GM12878 (cell line): ENCODE data around the gene SSBP1. TPM values are rescaled to one million over a fixed set of nuclear protein-coding genes. Genes with fewer than 3 reads are reported as not detected.

ENCODE experiments used
- ATAC-seq: fragments of 200-7000 bp; cut with Tn5 transposase; 3 replicates; pipeline ENCODE4 v1.9.1; 2020; ENCODE audit warnings: mild to moderate bottlenecking, moderate library complexity
- BruUV-seq: library from RNA; stranded (reverse); fragments of 400-500 nt; replicated peaks from 2 replicates; lab custom pipeline; 2021; lab: Mats Ljungman, UMichigan
- CTCF ChIA-PET: fragments of 300-600 bp; sonication (Branson Sonifier 250); formaldehyde crosslinking; extraction: SDS; loops from one replicate; lab custom pipeline; 2021; ENCODE audit warnings: inconsistent platforms; lab: Yijun Ruan, JAX
- POLR2A ChIA-PET: fragments of 350-600 bp; formaldehyde crosslinking; extraction: SDS; loops from one replicate; lab custom pipeline; 2021; ENCODE audit warnings: inconsistent platforms; lab: Charles Lee
- RAD21 ChIA-PET: fragments of 300-600 bp; sonication (Branson Sonifier 250); formaldehyde crosslinking; loops from one replicate; lab custom pipeline; 2023; ENCODE audit warnings: antibody characterized with exemption; ENCODE audit not compliant: unreplicated experiment; lab: Charles Lee
- SMC1A ChIA-PET: fragments of 300-600 bp; sonication (Branson Sonifier 250); formaldehyde crosslinking; loops from one replicate; lab custom pipeline; 2023; ENCODE audit not compliant: unreplicated experiment, uncharacterized antibody; lab: Charles Lee
- DNase-seq: peaks from one replicate; pipeline ENCODE4 v3.0.0-alpha.2; 2011; ENCODE audit warnings: low read depth, low spot score
- FAIRE-seq: peaks from 3 replicates; lab custom pipeline; 2011; peaks lifted over from hg19 to GRCh38; lab: Jason Lieb, UNC
- H2AFZ ChIP-seq: 2 replicates; pipeline ENCODE4 v1.6.0; 2011; ENCODE audit warnings: low read depth, low read length, control low read depth; ENCODE audit not compliant: control insufficient read depth
- H3K27ac ChIP-seq: 2 replicates; pipeline ENCODE4 v1.5.1; 2011; ENCODE audit warnings: control low read depth; ENCODE audit not compliant: control insufficient read depth, insufficient read depth
- H3K27me3 ChIP-seq, 2 experiments: replicated peaks in 1 of 2; 2 replicates each; pipeline versions ENCODE4 v1.6.0 to v1.6.1; 2011; ENCODE audit warnings: low read length in 1 of 2; ENCODE audit not compliant: control insufficient read depth in 2 of 2, insufficient read depth in 2 of 2
- H3K36me3 ChIP-seq, 2 experiments: 2 replicates each; pipeline ENCODE4 v1.5.1; 2011; ENCODE audit warnings: low read length in 1 of 2; ENCODE audit not compliant: control insufficient read depth in 2 of 2, insufficient read depth in 2 of 2
- H3K4me1 ChIP-seq: 2 replicates; pipeline ENCODE4 v1.6.1; 2011; ENCODE audit warnings: mild to moderate bottlenecking, low read length, moderate library complexity, mixed read lengths; ENCODE audit not compliant: control insufficient read depth, insufficient read depth
- H3K4me2 ChIP-seq: 2 replicates; pipeline ENCODE4 v1.6.0; 2011; ENCODE audit warnings: control low read depth; ENCODE audit not compliant: control insufficient read depth, insufficient read depth
- H3K4me3 ChIP-seq: fragments of 200-600 bp; sonication (generic); 2 replicates; pipeline ENCODE4 v1.5.1; 2016
- H3K79me2 ChIP-seq: 2 replicates; pipeline ENCODE4 v1.6.0; 2011; ENCODE audit warnings: low read length; ENCODE audit not compliant: control insufficient read depth, insufficient read depth
- H3K9ac ChIP-seq: 2 replicates; pipeline ENCODE4 v1.8.0; 2011; ENCODE audit warnings: low read length, control low read depth, mixed read lengths; ENCODE audit not compliant: control insufficient read depth, insufficient read depth
- H3K9me3 ChIP-seq: replicated peaks from 3 replicates; pipeline ENCODE4 v1.5.1; 2011; ENCODE audit warnings: mild to moderate bottlenecking, low read length; ENCODE audit not compliant: control insufficient read depth, insufficient read depth
- H4K20me1 ChIP-seq: 2 replicates; pipeline ENCODE4 v1.6.0; 2011; ENCODE audit not compliant: control insufficient read depth, insufficient read depth
- ATF2 ChIP-seq: IDR thresholded peaks from 2 replicates; pipeline ENCODE4 v1.6.1; 2012; ENCODE audit warnings: low read length, inconsistent platforms
- CBFB ChIP-seq: IDR thresholded peaks from 2 replicates; pipeline ENCODE4 v1.6.1; 2016; ENCODE audit warnings: antibody characterized with exemption, low read depth
- EP300 ChIP-seq, 2 experiments: fragments of 150-350 bp in 1 of 2; IDR thresholded peaks; 2 replicates each; pipeline ENCODE4 v1.6.1; 2011 to 2012; ENCODE audit warnings: low read depth in 2 of 2, low read length in 2 of 2, borderline replicate concordance in 1 of 2, improper control_type of control experiment in 1 of 2, inconsistent platforms in 1 of 2; ENCODE audit not compliant: control insufficient read depth in 1 of 2
- FOS ChIP-seq: IDR thresholded peaks from 3 replicates; pipeline ENCODE4 v1.6.1; 2011; ENCODE audit warnings: borderline replicate concordance; ENCODE audit not compliant: insufficient read length; ENCODE audit errors: extremely low read depth
- HSF1 ChIP-seq: fragments of 150-350 bp; IDR thresholded peaks from 2 replicates; pipeline ENCODE4 v1.6.1; 2014; ENCODE audit warnings: mild to moderate bottlenecking, low read depth, low read length
- IKZF1 ChIP-seq: fragments of 450-650 bp; conservative IDR thresholded peaks from 2 replicates; pipeline ENCODE4 v1.6.1; 2017; ENCODE audit warnings: antibody characterized with exemption, mild to moderate bottlenecking
- IKZF2 ChIP-seq, 2 experiments: fragments of 450-650 bp; IDR thresholded peaks; 2 replicates each; pipeline ENCODE4 v1.6.1; 2017; ENCODE audit warnings: mild to moderate bottlenecking in 2 of 2, moderate library complexity in 2 of 2
- IRF3 ChIP-seq: fragments of 450-650 bp; IDR thresholded peaks from 2 replicates; pipeline ENCODE4 v1.6.1; 2014; ENCODE audit warnings: mild to moderate bottlenecking
- SP1 ChIP-seq: IDR thresholded peaks from one replicate; pipeline ENCODE4 v1.6.1; 2011; ENCODE audit warnings: low read depth, low read length
- WGBS: methylation state at CpG from one replicate; pipeline ENCODE4 v1.1.6; 2016; ENCODE audit warnings: low lambda C conversion rate; ENCODE audit not compliant: insufficient replicate concordance, insufficient coverage; ENCODE audit errors: missing lambda C conversion rate; 5-methylcytosine and 5-hydroxymethylcytosine counted together
- in situ Hi-C: fragments of 300-500 bp; cut with MboI; formaldehyde crosslinking; loops from 9 replicates; pipeline ENCODE4 v1.14.3; 2018; ENCODE audit warnings: mixed read lengths
- intact Hi-C: fragments of 100-400 bp; cut with micrococcal nuclease; formaldehyde crosslinking; loops from one replicate; pipeline ENCODE4 v1.14.2; 2022; ENCODE audit not compliant: unreplicated experiment
- polyA plus RNA-seq, 11 experiments: library from polyadenylated mRNA; depleted of rRNA in 4 of 11; unstranded in 6 of 11; stranded (reverse) in 5 of 11; fragments of >200 nt; fragmentation: Nextera tagmentation in 4 of 11; fragmentation: Illumina TruSeq in 1 of 11; extraction: Ambion mirVana in 4 of 11; extraction: Trizol in 1 of 11; gene quantifications; 1 replicate in 1 of 11; 2 replicates in 10 of 11; pipeline versions ENCODE4 v1.2.1 to v1.2.3, GENCODE V29; 2011 to 2016; ENCODE audit warnings: inconsistent platforms in 2 of 11, missing spikeins in 2 of 11, low read depth in 1 of 11
- total RNA-seq, 4 experiments: library from RNA; depleted of rRNA in 3 of 4; stranded (reverse); fragments of >200 nt in 3 of 4; fragmentation: Illumina TruSeq in 1 of 4; extraction: Trizol in 1 of 4; gene quantifications; 2 replicates each; pipeline versions ENCODE4 v1.2.1 to v1.2.3, GENCODE V29; 2013 to 2021

SSBP1 gene
- total and polyA plus RNA-seq, 10 of the 15 experiments (the other 5 are each of a cell fraction or from before 2014, with no cell fraction given): 191 to 998 (median 418) TPM

- no peaks in the 10 kb centered on the region for H3K36me3 ChIP-seq
- ChIA-PET POLR2A (interaction anchor here (0.5 to 0.8 kb wide), 5 partner anchors 17 to 685 kb away, joined by 3 to 8 read pairs (median 4); partner anchors contain the start of genes MRPS33 and SSBP1), SMC1A (interaction anchor here (1.0 to 2.2 kb wide), 7 partner anchors 11 to 54 kb away, joined by 3 to 9 read pairs (median 3); no protein-coding TSS in a partner anchor), CTCF (interaction anchor here (0.6 to 4.2 kb wide), 8 partner anchors 10 to 91 kb away, joined by 3 to 36 read pairs (median 5); partner anchors contain the start of gene SSBP1), RAD21 (interaction anchor here (1.0 to 3.7 kb wide), 4 partner anchors 10 to 52 kb away, joined by 4 to 16 read pairs (median 4); no protein-coding TSS in a partner anchor)
- 0 out of 2 replicates have a peak, but pooled peaks have one; percentile 10 for TF ChIP-seq IKZF1
- 0 out of 4 replicates have a peak, but pooled peaks of 1 of the 2 experiments have one; percentile 34 for TF ChIP-seq IKZF2 (IDR thresholded peaks at IDR 0.05)
- TF ChIP-seq FOS: no peak
- no peak for DNase-seq
- H3K79me2 ChIP-seq: peaks cover 23% of the 10 kb centered on the region
- in situ Hi-C loops (no loop called here), intact Hi-C loops (loop anchor here (2.0 kb wide), 1 partner anchor 38 kb away; the partner anchor contains the start of gene SSBP1)
- FAIRE-seq: no peak
- no peak overlapping the region for H3K27ac ChIP-seq
- peak overlapping the region; percentile 72 for H3K4me2 ChIP-seq
- H3K4me3 ChIP-seq: peak overlapping the region; percentile 97
- peaks cover 0 to 2% of the 10 kb centered on the region in 2 experiments; a peak in 1 of 4 replicates for H3K27me3 ChIP-seq
- H3K9ac ChIP-seq: peak overlapping the region; percentile 63
- H3K9me3 ChIP-seq: no peaks in the 10 kb centered on the region
- TSS peak; percentile 58 for BruUV-seq
- no peaks in the 10 kb centered on the region for H4K20me1 ChIP-seq
- peaks cover 4% of the 10 kb centered on the region; the same call in 1 of the 2 replicates for H3K4me1 ChIP-seq
- 90% methylated on average over 5 of the region's 5 CpGs for WGBS
- no peak for ATAC-seq
- no peak overlapping the region for H2AFZ ChIP-seq
Observed at GRCh38 chr7:141700296-141700847, 37.8 kb upstream of the SSBP1 start.

- Histone ChIP-seq H3K27me3 (peaks cover 0 to 2% of the 10 kb centered on the region in 2 experiments; a peak in 1 of 4 replicates), H4K20me1 (no peaks in the 10 kb centered on the region), H3K27ac (peak overlapping the region; percentile 35; the same call in 1 of the 2 replicates), H3K36me3 (no peaks in the 10 kb centered on the region), H3K79me2 (peaks cover 23% of the 10 kb centered on the region), H3K4me3 (peak overlapping the region; percentile 97), H2AFZ (no peak overlapping the region), H3K4me1 (peaks cover 4% of the 10 kb centered on the region; the same call in 1 of the 2 replicates), H3K4me2 (peak overlapping the region; percentile 72), H3K9me3 (no peaks in the 10 kb centered on the region), H3K9ac (peak overlapping the region; percentile 63)
- intact Hi-C loops: loop anchor here (2.0 kb wide), 1 partner anchor 38 kb away; the partner anchor contains the start of gene SSBP1
- CTCF ChIA-PET: interaction anchor here (0.8 to 4.2 kb wide), 8 partner anchors 9 to 51 kb away, joined by 3 to 36 read pairs (median 6); partner anchors contain the start of gene SSBP1
- FAIRE-seq (no peak), DNase-seq (no peak), ATAC-seq (peak; percentile 51)
- RAD21 ChIA-PET: interaction anchor here (1.0 to 3.7 kb wide), 6 partner anchors 9 to 52 kb away, joined by 3 to 16 read pairs (median 4); partner anchors contain the start of gene SSBP1
- under 1% methylated on average over 16 of the region's 20 CpGs for WGBS
- in situ Hi-C loops: no loop called here
- SMC1A ChIA-PET: interaction anchor here (0.6 to 2.2 kb wide), 9 partner anchors 11 to 108 kb away, joined by 3 to 9 read pairs (median 3); no protein-coding TSS in a partner anchor
- POLR2A ChIA-PET: interaction anchor here (0.5 to 0.9 kb wide), 4 partner anchors 36 to 143 kb away, joined by 3 to 8 read pairs (median 3); partner anchors contain the start of gene SSBP1
- BruUV-seq: no TSS peak
- TF ChIP-seq CBFB: no peak
- TF ChIP-seq EP300 (IDR thresholded peaks at IDR 0.05; ENCODE audit: borderline replicate concordance in 1 of 2, control insufficient read depth in 1 of 2, low read depth in 2 of 2, low read length in 2 of 2): no peak
- TF ChIP-seq IRF3: no peak
- no peak for TF ChIP-seq ATF2
- no peak for TF ChIP-seq HSF1
- no peak for TF ChIP-seq SP1
Observed at GRCh38 chr7:141700848-141701371, 37.2 kb upstream of the SSBP1 start.
